Neutrophil (primary cell): ENCODE data around the gene VSIG10L2.

Experiments used
- H3K27ac ChIP-seq: fragments of 200-600 bp; sonication (generic); 2 replicates; pipeline ENCODE4 v1.5.1; 2016; ENCODE audit warnings: mild to moderate bottlenecking, moderate library complexity
- H3K27me3 ChIP-seq: fragments of 200-600 bp; sonication (generic); 2 replicates; pipeline ENCODE4 v1.6.0; 2016; ENCODE audit warnings: mild to moderate bottlenecking
- H3K36me3 ChIP-seq: fragments of 200-600 bp; sonication (generic); 2 replicates; pipeline ENCODE4 v1.5.1; 2017
- H3K4me1 ChIP-seq, 2 experiments: fragments of 200-600 bp in 1 of 2; sonication (generic) in 1 of 2; 1 replicate in 1 of 2; 2 replicates in 1 of 2; pipeline versions ENCODE4 v1.5.1 to v1.6.1; 2013 to 2016; ENCODE audit warnings: low read depth in 1 of 2, low read length in 1 of 2, mild to moderate bottlenecking in 1 of 2, moderate library complexity in 1 of 2; ENCODE audit not compliant: control insufficient read depth in 1 of 2, insufficient read depth in 1 of 2
- H3K4me3 ChIP-seq, 2 experiments: fragments of 200-600 bp in 1 of 2; sonication (generic) in 1 of 2; 1 replicate in 1 of 2; 2 replicates in 1 of 2; pipeline ENCODE4 v1.5.1; 2013 to 2016; ENCODE audit warnings: low read depth in 1 of 2, low read length in 1 of 2, mild to moderate bottlenecking in 1 of 2, moderate library complexity in 1 of 2
- H3K9me3 ChIP-seq: fragments of 200-600 bp; sonication (generic); 2 replicates; pipeline ENCODE4 v1.5.1; 2016
- TF ChIP-seq, protein P1 (sequence below): fragments of 200-600 bp; sonication (generic); IDR thresholded peaks from 2 replicates; pipeline ENCODE4 v1.5.1; 2016; ENCODE audit warnings: antibody characterized with exemption

VSIG10L2 gene

DNA sequence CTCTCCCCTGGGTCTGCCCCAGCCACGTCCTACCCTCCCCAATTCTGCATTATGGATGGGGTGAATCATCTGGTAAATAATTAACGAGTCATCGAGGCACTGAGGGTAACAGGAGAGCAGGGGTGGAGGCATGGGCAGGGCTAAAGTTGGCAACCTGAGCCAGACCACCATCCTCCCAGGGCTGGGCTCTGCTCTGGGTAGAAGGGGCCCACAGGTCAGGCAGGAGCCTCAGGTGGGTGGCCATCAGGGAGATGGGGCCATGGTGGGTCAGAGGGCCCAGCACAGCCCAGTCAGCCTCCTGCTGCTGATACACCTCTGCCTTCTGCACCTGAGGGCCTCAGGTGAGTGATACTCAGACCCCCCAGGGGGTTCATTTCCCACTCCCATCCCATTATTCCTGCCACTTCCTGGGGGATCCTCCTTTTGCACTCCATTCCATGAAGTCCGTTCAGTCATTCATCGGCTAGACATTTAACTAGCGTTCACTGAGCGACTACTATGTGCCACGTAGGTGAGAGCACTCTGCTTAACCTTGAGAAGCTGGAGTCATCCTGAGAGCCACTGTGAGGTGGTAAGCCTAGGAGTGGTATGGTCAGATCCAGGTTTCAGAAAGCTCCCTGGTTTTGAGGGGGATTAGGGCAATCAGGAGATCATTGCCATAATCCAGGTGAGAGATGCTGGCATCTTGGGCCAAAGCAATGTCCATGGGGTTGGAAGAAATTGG, at the start of gene VSIG10L2:
VSIG10L2 (plus strand) TSS at position 248 of the 724 bp plus-strand sequence; CDS start at position 260, 12 bp downstream.
- TF ChIP-seq, protein P1, sequence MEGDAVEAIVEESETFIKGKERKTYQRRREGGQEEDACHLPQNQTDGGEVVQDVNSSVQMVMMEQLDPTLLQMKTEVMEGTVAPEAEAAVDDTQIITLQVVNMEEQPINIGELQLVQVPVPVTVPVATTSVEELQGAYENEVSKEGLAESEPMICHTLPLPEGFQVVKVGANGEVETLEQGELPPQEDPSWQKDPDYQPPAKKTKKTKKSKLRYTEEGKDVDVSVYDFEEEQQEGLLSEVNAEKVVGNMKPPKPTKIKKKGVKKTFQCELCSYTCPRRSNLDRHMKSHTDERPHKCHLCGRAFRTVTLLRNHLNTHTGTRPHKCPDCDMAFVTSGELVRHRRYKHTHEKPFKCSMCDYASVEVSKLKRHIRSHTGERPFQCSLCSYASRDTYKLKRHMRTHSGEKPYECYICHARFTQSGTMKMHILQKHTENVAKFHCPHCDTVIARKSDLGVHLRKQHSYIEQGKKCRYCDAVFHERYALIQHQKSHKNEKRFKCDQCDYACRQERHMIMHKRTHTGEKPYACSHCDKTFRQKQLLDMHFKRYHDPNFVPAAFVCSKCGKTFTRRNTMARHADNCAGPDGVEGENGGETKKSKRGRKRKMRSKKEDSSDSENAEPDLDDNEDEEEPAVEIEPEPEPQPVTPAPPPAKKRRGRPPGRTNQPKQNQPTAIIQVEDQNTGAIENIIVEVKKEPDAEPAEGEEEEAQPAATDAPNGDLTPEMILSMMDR, result no peak
- no peaks in the 10 kb centered on the region for H3K9me3 ChIP-seq
- H3K27ac ChIP-seq, result no peak within 1 kb of the TSS
- no peaks in the 10 kb centered on the region for H3K27me3 ChIP-seq
- no peaks in the 10 kb centered on the region for H3K36me3 ChIP-seq
- no peak within 1 kb of the TSS for H3K4me3 ChIP-seq
- H3K4me1 ChIP-seq, result no peaks in the 10 kb centered on the region

DNA sequence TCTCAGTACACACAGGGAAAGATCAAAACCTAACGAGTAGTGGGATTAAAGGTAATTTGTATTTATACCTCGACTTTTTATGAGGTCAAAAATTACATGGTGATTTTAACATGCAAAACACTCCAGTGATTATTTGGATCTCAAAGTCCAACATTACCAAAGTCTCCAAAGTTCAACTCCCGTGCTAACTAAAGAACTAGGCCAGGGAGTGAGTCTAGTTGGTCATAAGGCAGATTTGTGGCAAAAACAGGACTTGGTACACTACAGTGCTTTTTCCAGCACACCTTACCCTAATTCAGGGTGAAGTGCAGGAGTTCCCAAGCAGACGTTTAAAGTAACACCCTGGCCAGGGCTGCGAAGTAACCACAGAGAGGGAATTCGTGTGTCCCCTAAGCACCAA, 44.0 kb upstream of the VSIG10L2 start:
- H3K27me3 ChIP-seq, result peaks cover 40% of the 10 kb centered on the region
- no peaks in the 10 kb centered on the region for H3K9me3 ChIP-seq
- no peak overlapping the region for H3K27ac ChIP-seq
- peaks cover 14 to 20% of the 10 kb centered on the region in 2 experiments for H3K4me1 ChIP-seq
- no peak overlapping the region for H3K4me3 ChIP-seq
- TF ChIP-seq, protein P1, result no peak
- H3K36me3 ChIP-seq, result peaks cover 9% of the 10 kb centered on the region

DNA sequence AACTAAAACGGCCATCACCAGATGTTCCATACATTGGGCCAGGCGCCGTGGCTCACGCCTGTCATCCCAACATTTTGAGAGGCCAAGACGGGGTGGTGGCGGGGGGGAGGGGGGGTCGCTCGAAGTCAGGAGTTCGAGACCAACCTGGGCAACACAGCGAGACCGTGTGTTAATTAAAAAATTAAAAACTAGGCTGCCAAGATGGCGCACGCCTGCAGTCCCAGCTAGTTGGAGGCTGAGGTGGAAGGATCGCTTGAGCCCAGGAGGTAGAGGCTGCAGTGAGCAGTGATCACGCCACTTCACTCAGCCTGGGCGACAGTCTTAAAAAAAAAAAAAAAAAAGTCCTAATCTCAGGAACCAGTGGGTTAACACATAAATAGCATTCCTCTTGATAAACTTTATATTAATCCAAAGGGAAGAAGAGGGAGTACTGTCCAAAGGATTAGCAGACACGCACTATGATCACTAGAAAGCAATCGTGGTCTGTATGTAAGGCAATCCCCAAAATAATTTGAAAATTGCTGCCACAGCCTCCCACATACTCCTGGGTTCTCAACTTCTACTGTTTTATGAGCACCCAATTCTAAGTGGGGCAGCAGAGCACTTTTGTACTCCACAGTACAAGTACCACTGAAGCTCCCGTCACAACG, 43.4 kb upstream of the VSIG10L2 start:
- H3K4me3 ChIP-seq, result peak overlapping the region; percentile 57 to 66
- TF ChIP-seq, protein P1, result no peak

DNA sequence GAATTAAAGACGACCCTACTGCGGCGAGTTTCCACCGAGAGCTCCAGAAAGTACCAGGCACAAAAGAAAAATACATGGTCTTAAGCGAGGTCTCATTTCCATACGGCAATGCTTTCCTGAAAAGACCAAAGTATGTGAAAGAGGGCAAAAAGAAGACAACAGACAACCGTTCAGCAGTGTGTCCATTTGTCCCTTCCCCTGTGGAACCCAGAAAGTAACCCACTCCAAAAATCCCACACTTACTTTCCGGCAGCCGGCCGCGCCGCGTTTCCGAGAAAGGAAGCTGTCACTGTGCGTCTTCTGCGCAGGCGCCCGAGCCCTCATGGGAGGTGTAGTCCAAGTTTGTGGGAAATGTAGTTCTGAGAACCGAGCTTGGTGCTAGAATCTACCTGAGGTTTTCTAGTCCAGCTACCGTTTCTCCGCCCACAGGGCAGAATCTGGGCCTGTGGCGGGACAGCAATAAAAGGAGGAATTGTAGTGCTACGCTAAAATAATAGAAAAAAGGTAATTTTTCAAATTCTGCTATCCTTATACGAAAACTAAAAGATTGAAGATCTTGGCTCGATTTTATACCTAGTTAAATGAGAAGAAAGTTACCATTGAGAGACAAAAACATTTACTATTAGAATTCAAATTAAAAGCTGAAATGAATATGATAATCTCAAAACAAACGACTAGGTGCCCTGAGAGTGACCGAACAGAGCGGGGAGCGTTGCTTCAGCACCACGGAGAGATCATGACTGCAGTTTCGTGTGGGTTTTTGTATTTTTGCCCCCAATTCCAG, 42.7 kb upstream of the VSIG10L2 start, which contains the start of gene PUS3:
PUS3 (minus strand) TSS at position 280 of the 784 bp plus-strand sequence. CDS start 6,922 bp downstream, outside the sequence.
- Histone ChIP-seq H3K4me3 (peak within 1 kb of the TSS; percentile 57 to 66), H3K36me3 (peaks cover 9% of the 10 kb centered on the region), H3K9me3 (no peaks in the 10 kb centered on the region), H3K27me3 (peaks cover 53% of the 10 kb centered on the region), H3K4me1 (peaks cover 14 to 20% of the 10 kb centered on the region in 2 experiments), H3K27ac (no peak within 1 kb of the TSS)
- TF ChIP-seq, protein P1, result no peak

More for the DNA sequence above, 43.4 kb upstream of the VSIG10L2 start:
- no peak overlapping the region for H3K27ac ChIP-seq
- H3K36me3 ChIP-seq, result peaks cover 9% of the 10 kb centered on the region
- H3K9me3 ChIP-seq, result no peaks in the 10 kb centered on the region
- peaks cover 45% of the 10 kb centered on the region for H3K27me3 ChIP-seq
- peaks cover 14 to 20% of the 10 kb centered on the region in 2 experiments for H3K4me1 ChIP-seq
